HCT116 (cell line): ENCODE results near the gene BMERB1. TPM values are rescaled to one million over a fixed set of nuclear protein-coding genes. Genes with fewer than 3 reads are reported as not detected.

Experiments used
- ATAC-seq: fragments of 200-7000 bp; cut with Tn5 transposase; 2 replicates; pipeline ENCODE4 v1.9.1; 2020; ENCODE audit warnings: mild to moderate bottlenecking, moderate library complexity
- BruUV-seq: library from RNA; stranded (reverse); fragments of 400-500 nt; replicated peaks from 2 replicates; lab custom pipeline; 2021; lab: Mats Ljungman, UMichigan
- CTCF ChIA-PET: fragments of 300-600 bp; sonication (Branson Sonifier 250); formaldehyde crosslinking; loops from one replicate; lab custom pipeline; 2021; ENCODE audit warnings: antibody characterized with exemption; lab: Charles Lee
- POLR2A ChIA-PET: fragments of 300-600, 350-600 bp; sonication (Branson Sonifier 250); formaldehyde crosslinking; loops from one replicate; lab custom pipeline; 2021; ENCODE audit warnings: antibody characterized with exemption; lab: Charles Lee
- RAD21 ChIA-PET, 2 experiments: fragments of 300-600 bp; sonication (Branson Sonifier 250); formaldehyde crosslinking; loops; one replicate each; lab custom pipeline; 2023; ENCODE audit warnings: low total read pairs in 2 of 2; ENCODE audit not compliant: uncharacterized antibody in 2 of 2, unreplicated experiment in 2 of 2, low non-redundant PET in 1 of 2; lab: Charles Lee
- DNase-seq: peaks from one replicate; pipeline ENCODE4 v3.0.0-alpha.2; 2010; ENCODE audit warnings: low read depth, low spot score
- H2AFZ ChIP-seq: fragments of 200-600 bp; shearing (Covaris generic), sonication (generic); 2 replicates; pipeline ENCODE4 v1.6.1; 2017; ENCODE audit warnings: low read depth, mixed run types, mixed read lengths, antibody characterized with exemption, low read length; ENCODE audit not compliant: poor library complexity, severe bottlenecking
- H3K27ac ChIP-seq: 2 replicates; pipeline ENCODE4 v1.5.1; 2012; ENCODE audit warnings: low read depth, low read length
- H3K27me3 ChIP-seq: fragments of 200-600 bp; sonication (generic); 2 replicates; pipeline ENCODE4 v1.6.1; 2016; ENCODE audit warnings: mixed run types, low read length, mixed read lengths; ENCODE audit not compliant: insufficient read depth
- H3K36me3 ChIP-seq, 2 experiments: fragments of 200-500 bp in 1 of 2; fragments of 200-600 bp in 1 of 2; sonication (Bioruptor generic) in 1 of 2; sonication (generic) in 1 of 2; 2 replicates each; pipeline versions ENCODE4 v1.5.1 to v1.6.1; 2014 to 2016; ENCODE audit warnings: low read length in 2 of 2, inconsistent platforms in 1 of 2, mixed read lengths in 1 of 2, mixed run types in 1 of 2; ENCODE audit not compliant: insufficient read depth in 2 of 2, control insufficient read depth in 1 of 2
- H3K4me1 ChIP-seq, 2 experiments: fragments of 200-600 bp in 1 of 2; sonication (generic) in 1 of 2; 2 replicates each; pipeline versions ENCODE4 v1.5.1 to v1.6.1; 2012 to 2017; ENCODE audit warnings: low read length in 2 of 2, inconsistent platforms in 1 of 2, mild to moderate bottlenecking in 1 of 2, mixed read lengths in 1 of 2, mixed run types in 1 of 2, moderate library complexity in 1 of 2; ENCODE audit not compliant: insufficient read depth in 2 of 2, control insufficient read depth in 1 of 2
- H3K4me2 ChIP-seq: fragments of 200-600 bp; sonication (generic); 2 replicates; pipeline ENCODE4 v1.6.1; 2017; ENCODE audit warnings: mixed run types, low read length, mixed read lengths
- H3K4me3 ChIP-seq, 2 experiments: fragments of 200-600 bp in 1 of 2; sonication (generic) in 1 of 2; replicated peaks in 1 of 2; 2 replicates each; pipeline ENCODE4 v1.5.1; 2011 to 2016; ENCODE audit warnings: low read length in 2 of 2, control low read depth in 1 of 2, low read depth in 1 of 2, mild to moderate bottlenecking in 1 of 2, mixed read lengths in 1 of 2, mixed run types in 1 of 2
- H3K79me2 ChIP-seq: fragments of 200-600 bp; sonication (generic); 2 replicates; pipeline ENCODE4 v1.6.1; 2017; ENCODE audit warnings: mild to moderate bottlenecking, mixed run types, low read length, moderate library complexity, mixed read lengths; ENCODE audit not compliant: insufficient read depth
- H3K9ac ChIP-seq: fragments of 200-600 bp; sonication (generic); 2 replicates; pipeline ENCODE4 v1.6.1; 2016; ENCODE audit warnings: low read length, mixed read lengths
- H3K9me2 ChIP-seq: fragments of 200-600 bp; sonication (generic), shearing (Covaris generic); 2 replicates; pipeline ENCODE4 v1.6.1; 2017; ENCODE audit warnings: mixed run types, mild to moderate bottlenecking, moderate library complexity; ENCODE audit not compliant: insufficient read depth
- H3K9me3 ChIP-seq, 2 experiments: fragments of 200-500 bp in 1 of 2; fragments of 200-600 bp in 1 of 2; sonication (Bioruptor generic) in 1 of 2; sonication (generic) in 1 of 2; 2 replicates each; pipeline ENCODE4 v1.6.1; 2014 to 2017; ENCODE audit warnings: low read length in 2 of 2, mixed read lengths in 2 of 2, inconsistent platforms in 1 of 2, low read depth in 1 of 2, mild to moderate bottlenecking in 1 of 2, mixed run types in 1 of 2, moderate library complexity in 1 of 2; ENCODE audit not compliant: control insufficient read depth in 1 of 2, insufficient read depth in 1 of 2
- H4K20me1 ChIP-seq: fragments of 200-600 bp; sonication (generic), shearing (Covaris generic); 2 replicates; pipeline ENCODE4 v1.6.1; 2017; ENCODE audit warnings: mixed run types, mild to moderate bottlenecking, moderate library complexity; ENCODE audit not compliant: insufficient read depth
- ATF3 ChIP-seq: IDR thresholded peaks from 2 replicates; pipeline ENCODE4 v1.6.1; 2012
- CBX3 ChIP-seq: IDR thresholded peaks from 2 replicates; pipeline ENCODE4 v1.6.1; 2012; ENCODE audit warnings: low read depth
- ELF1 ChIP-seq: IDR thresholded peaks from 2 replicates; pipeline ENCODE4 v1.6.1; 2012; ENCODE audit warnings: low read depth, borderline replicate concordance
- EZH2 ChIP-seq: fragments of 200-600 bp; sonication (generic); IDR thresholded peaks from 2 replicates; pipeline ENCODE4 v1.6.1; 2017; ENCODE audit warnings: antibody characterized with exemption, mixed run types
- FOSL1 ChIP-seq: IDR thresholded peaks from 2 replicates; pipeline ENCODE4 v1.6.1; 2012; ENCODE audit warnings: low read depth
- JUND ChIP-seq: IDR thresholded peaks from 2 replicates; pipeline ENCODE4 v1.6.1; 2012
- POLR2AphosphoS5 ChIP-seq: IDR thresholded peaks from 2 replicates; pipeline ENCODE4 v1.6.1; 2011; ENCODE audit warnings: mild to moderate bottlenecking, low read depth, low read length, moderate library complexity
- REST ChIP-seq: IDR thresholded peaks from 2 replicates; pipeline ENCODE4 v1.6.1; 2012; ENCODE audit warnings: low read depth
- SP1 ChIP-seq: IDR thresholded peaks from 2 replicates; pipeline ENCODE4 v1.6.1; 2012; ENCODE audit warnings: low read depth
- SRF ChIP-seq: IDR thresholded peaks from 2 replicates; pipeline ENCODE4 v1.6.1; 2012; ENCODE audit warnings: low read depth
- TCF7L2 ChIP-seq: IDR thresholded peaks from 2 replicates; pipeline ENCODE4 v1.7.0; 2011; ENCODE audit warnings: borderline replicate concordance, inconsistent platforms; ENCODE audit not compliant: insufficient read depth, insufficient read length; ENCODE audit errors: extremely low read depth
- YY1 ChIP-seq: IDR thresholded peaks from 2 replicates; pipeline ENCODE4 v1.6.1; 2011; ENCODE audit warnings: low read length, low read depth, moderate library complexity, mild to moderate bottlenecking; ENCODE audit not compliant: insufficient replicate concordance; ENCODE audit errors: extremely low read depth
- ZFX ChIP-seq: fragments of 450-650 bp; IDR thresholded peaks from 2 replicates; pipeline ENCODE4 v1.6.1; 2017
- intact Hi-C: fragments of 100-400 bp; cut with micrococcal nuclease; formaldehyde crosslinking; loops from 2 replicates; pipeline ENCODE4 v1.10.0; 2022
- total RNA-seq: library from RNA; stranded (reverse); gene quantifications from one replicate; pipeline ENCODE4 v1.2.1, GENCODE V29; 2021; ENCODE audit not compliant: unreplicated experiment

Gene BMERB1
- total RNA-seq, 1 experiment from 2014 or later, result 43.6 TPM

- Histone ChIP-seq H4K20me1 (no peaks in the 10 kb centered on the region), H3K79me2 (no peaks in the 10 kb centered on the region), H3K9ac (no peak overlapping the region), H3K4me1 (peaks cover 4 to 23% of the 10 kb centered on the region in 2 experiments), H3K4me3 (no peak overlapping the region), H3K27me3 (no peaks in the 10 kb centered on the region), H2AFZ (no peak overlapping the region), H3K9me3 (no peaks in the 10 kb centered on the region), H3K27ac (no peak overlapping the region), H3K36me3 (no peaks in the 10 kb centered on the region), H3K9me2 (no peaks in the 10 kb centered on the region), H3K4me2 (no peak overlapping the region)
- CTCF ChIA-PET, result no interaction called here
- no TSS peak for BruUV-seq
- intact Hi-C loops, result no loop called here
- RAD21 ChIA-PET, result interaction anchor here in 1 of 2 experiments (0.6 kb wide), 1 partner anchor 92 kb away, joined by 3 read pairs; no protein-coding TSS in a partner anchor
- POLR2A ChIA-PET, result no interaction called here
- no peak for TF ChIP-seq YY1
- TF ChIP-seq ATF3, result no peak
- TF ChIP-seq FOSL1, result no peak
- TF ChIP-seq CBX3, result no peak
- no peak for TF ChIP-seq ZFX
- TF ChIP-seq TCF7L2, result no peak
- TF ChIP-seq POLR2AphosphoS5, result no peak
- TF ChIP-seq JUND, result no peak
- TF ChIP-seq SP1, result no peak
- no peak for TF ChIP-seq REST
- no peak for TF ChIP-seq EZH2
- TF ChIP-seq ELF1, result no peak
- no peak for TF ChIP-seq SRF
- no peak for DNase-seq
- ATAC-seq, result no peak
Measured at GRCh38 chr16:15521758-15522509, 87.5 kb downstream of the BMERB1 start.
